Left hindlimb (tissue), 1 donor: ENCODE results near the gene URAD.
"Not testable (repeated sequence)": the region's sequence is repeated elsewhere in the genome, so short reads cannot be mapped to it uniquely, and the experiment has no call there.

Experiments used
- DNase-seq: peaks from one replicate; pipeline ENCODE4 v3.0.0-alpha.2; 2018

Gene URAD

GRCh38 chr13:27969866-27970229 lies 18.6 kb downstream of the URAD start:
- no peak for DNase-seq

GRCh38 chr13:27969082-27969865 lies 19.2 kb downstream of the URAD start, which contains the start of gene CDX2:
CDX2 (minus strand) TSS chr13:27969315; CDS start chr13:27969006, 309 bp downstream.
- DNase-seq = no peak

- no peak for DNase-seq
These were observed 20.0 kb downstream of the URAD start for GRCh38 chr13:27968316-27969081.

GRCh38 chr13:27967736-27968315 lies 20.7 kb downstream of the URAD start:
- no peak for DNase-seq

GRCh38 chr13:27967203-27967735 lies 21.2 kb downstream of the URAD start:
- no peak for DNase-seq

GRCh38 chr13:27966641-27967202 lies 21.8 kb downstream of the URAD start:
- DNase-seq = no peak

GRCh38 chr13:27965740-27966640 lies 22.5 kb downstream of the URAD start:
- DNase-seq = no peak

GRCh38 chr13:27965343-27965739 lies 23.2 kb downstream of the URAD start:
- no peak for DNase-seq

GRCh38 chr13:27964741-27965323 lies 23.7 kb downstream of the URAD start:
- DNase-seq = no peak

GRCh38 chr13:27964206-27964605 lies 24.3 kb downstream of the URAD start:
- not testable (repeated sequence) for DNase-seq

- DNase-seq = no peak
These were observed 25.0 kb downstream of the URAD start for GRCh38 chr13:27963491-27963890.

GRCh38 chr13:27962982-27963381 lies 25.5 kb downstream of the URAD start:
- DNase-seq = no peak

- no peak for DNase-seq
These were observed 26.2 kb downstream of the URAD start for GRCh38 chr13:27962128-27962841.

GRCh38 chr13:27961227-27962085 lies 27.0 kb downstream of the URAD start:
- no peak for DNase-seq

GRCh38 chr13:27960362-27961226 lies 27.9 kb downstream of the URAD start:
- peak; percentile 42 for DNase-seq

GRCh38 chr13:27959976-27960361 lies 28.5 kb downstream of the URAD start:
- DNase-seq = no peak

- no peak for DNase-seq
These were observed 31.8 kb downstream of the URAD start for GRCh38 chr13:27956576-27957300.

- DNase-seq = no peak
These were observed 33.4 kb downstream of the URAD start for GRCh38 chr13:27955014-27955591.
